GM12872 (cell line): ENCODE measurements around the gene ATOH7.

Experiments
- CTCF ChIP-seq: IDR thresholded peaks from 3 replicates; pipeline ENCODE4 v1.5.1; 2011; ENCODE audit warnings: low read depth, mild to moderate bottlenecking, low read length, moderate library complexity; ENCODE audit not compliant: insufficient read depth

Gene ATOH7

DNA sequence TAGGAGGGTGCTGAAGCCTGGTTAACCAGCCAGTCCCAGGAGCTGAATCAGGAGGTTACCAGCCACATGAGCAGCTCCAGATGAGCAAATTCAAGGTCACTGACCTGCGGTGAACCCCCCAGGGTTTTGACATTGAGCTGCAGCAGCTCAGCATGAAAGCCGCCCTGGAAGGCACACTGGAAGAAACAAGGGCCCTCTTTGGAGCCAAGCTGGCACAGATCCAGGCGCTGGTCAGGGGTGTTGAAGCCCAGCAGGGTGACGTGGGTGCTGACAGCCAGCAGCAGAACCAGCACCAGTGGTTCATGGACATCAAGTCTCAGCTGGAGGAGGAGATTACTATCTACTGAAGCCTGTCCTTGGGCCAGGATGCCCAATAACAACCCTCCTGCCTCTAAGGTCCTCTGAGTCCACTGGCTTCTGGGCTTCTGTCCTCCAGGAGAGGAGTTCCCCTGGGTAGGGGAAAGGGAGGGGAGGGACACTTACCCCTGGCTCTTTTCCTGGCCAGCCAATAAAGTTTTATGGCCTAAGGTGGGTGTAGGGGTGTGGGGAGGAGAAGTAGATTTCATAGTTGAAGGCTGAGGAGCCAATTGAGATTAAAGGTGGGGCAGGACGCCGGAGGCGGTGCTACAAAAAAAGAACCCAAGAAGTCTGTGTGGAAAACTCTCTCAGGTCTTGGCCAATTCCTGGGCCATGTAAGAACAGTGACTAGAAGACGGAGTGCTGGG is 29.4 kb upstream of the ATOH7 start:
- TF ChIP-seq CTCF, result no peak

DNA sequence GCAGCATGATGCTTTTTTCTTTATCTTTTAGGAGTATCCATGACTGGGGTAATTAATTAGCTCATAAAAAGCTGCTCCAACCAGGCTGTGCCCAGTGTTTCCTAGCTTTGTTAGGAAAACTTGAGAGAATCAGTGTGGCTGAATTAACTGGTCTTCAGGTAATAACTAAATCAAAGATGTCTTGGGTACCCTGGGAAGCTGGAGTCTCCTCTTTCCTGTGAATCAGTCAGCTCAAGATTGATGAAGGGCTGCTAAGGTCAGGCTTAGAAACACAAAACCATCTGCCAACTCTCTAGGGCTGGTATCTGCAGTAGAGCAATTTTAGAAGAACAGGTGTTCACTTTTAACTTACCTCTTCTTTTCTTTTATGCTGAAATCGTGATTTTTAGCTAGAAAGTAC is 21.4 kb upstream of the ATOH7 start:
- no peak for TF ChIP-seq CTCF

DNA sequence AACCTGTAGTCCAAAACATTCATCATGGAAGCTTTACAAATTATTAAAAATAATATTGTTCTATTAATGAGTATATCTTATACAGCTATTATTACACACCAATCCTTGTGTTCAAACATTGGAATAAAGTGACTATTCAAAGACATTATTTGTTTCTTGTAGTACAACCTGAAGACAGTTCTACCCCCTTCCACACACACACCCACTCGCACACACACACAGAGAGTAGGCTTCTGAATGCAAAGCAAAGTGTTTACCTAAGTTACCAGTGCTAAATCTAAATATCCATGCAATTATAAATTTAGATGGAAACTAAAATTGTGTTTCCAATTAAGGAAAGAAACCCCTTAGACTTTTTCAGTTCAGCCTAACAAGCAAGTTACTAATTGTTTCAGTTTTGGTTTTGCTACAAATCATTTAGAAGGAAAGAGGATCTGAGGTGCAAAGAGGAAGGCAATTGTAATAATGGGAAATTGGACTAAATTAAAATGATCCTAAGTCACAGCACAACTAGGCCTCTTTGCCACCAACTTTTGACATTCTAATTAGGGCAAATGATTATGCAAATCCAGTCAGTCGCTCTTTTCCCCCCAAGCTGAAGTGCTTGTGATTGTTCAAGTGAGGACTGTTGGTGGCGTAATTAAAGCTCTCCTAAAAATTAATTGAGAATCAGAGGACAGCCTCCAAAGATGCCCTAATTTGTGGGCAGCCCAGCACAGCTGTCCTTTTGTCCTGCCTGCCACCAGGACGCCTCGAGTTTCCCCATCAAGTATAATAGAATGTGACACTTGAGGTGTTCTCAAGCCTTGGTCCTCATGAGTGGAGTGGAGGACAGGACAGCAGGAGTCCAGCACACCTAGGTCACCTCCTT is 19.9 kb upstream of the ATOH7 start:
- TF ChIP-seq CTCF, result no peak

DNA sequence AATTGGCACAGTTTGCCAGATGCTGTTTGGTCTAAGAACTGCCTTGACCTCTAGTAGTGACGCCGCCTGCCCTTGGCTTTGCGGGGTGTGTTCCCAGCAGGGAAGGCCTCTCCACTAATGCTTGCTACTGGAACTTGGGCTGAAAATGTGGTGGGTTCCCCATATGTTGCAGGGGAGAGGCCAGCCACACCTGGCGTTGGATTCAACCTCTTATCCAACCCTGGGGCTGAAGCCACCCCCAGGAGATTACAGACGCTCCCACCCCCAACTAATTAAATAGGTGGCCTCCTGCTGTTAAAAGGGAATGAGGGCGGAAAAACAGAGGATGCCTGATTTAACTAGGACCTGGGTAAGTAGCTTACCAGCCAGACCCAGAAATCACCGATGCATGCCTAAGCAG is 19.2 kb upstream of the ATOH7 start:
- no peak for TF ChIP-seq CTCF

- TF ChIP-seq CTCF, result no peak
Measured at GRCh38 chr10:68249297-68249696, 17.4 kb upstream of the ATOH7 start.

DNA sequence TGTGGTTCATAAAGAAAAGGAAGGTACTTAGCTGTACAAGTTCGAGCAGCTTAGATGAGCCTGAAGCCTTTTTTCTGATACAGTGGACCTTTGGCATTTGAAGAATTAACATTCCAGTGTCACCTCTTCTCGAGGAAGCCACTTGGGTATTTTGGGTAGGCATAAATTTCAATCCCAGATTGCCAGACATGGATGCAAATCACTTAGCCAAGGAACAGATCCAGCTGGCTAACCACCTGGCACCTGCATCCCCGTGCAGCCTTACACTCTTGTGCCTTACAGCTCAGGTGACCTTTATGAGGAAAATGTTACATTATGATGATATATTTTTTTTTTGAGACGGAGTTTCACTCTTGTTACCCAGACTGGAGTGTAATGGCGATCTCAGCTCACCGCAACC is 16.0 kb upstream of the ATOH7 start:
- TF ChIP-seq CTCF, result no peak

DNA sequence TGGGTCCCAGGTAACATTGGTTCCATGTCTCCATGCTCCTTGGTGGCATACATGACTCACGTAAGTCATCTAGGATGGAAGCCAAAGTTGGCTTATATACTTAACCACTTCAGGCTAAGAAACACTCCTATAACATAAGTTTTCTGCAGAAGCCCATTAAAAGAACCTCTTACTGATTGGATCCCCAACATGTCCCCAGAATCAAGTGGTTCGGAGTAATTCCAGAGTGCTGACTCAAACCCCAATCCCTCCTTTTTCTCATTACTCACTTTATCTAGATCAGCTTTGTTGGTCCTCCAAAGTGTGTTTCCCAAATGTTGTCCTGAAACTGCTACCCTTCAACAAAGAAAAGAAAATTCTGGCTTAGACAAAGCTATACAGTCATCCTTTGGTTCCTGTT is 10.1 kb upstream of the ATOH7 start:
- TF ChIP-seq CTCF, result no peak
